ENCODE measurements around the gene TTBK1.

TTBK1 gene

DNA sequence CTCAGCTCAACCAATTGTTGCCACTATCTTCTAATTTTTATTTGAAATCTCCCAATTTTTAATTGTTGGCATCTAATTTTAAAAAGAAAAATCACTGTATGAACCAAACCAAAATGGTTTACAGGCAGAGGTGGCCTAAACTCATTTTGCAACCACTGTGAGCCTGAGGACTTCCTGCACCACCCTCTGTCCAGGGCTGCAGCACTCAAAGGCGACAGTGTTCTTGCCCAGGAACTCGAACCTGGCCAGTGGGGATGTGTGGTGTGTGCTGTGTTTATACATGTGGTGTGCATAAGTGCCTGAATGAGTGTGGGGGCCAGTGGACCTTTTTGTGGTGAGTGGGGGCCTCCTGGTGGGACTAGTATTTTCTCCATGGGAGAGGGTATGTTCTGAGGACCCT lies 30.4 kb downstream of the TTBK1 start:
- no peak for DNase-seq (ENCODE audit: low spot score)

- DNase-seq (ENCODE audit: low spot score): no peak
Measured at GRCh38 chr6:43274127-43274915, 31.0 kb downstream of the TTBK1 start.

- peak; percentile 11 for DNase-seq (ENCODE audit: low spot score)
Measured at GRCh38 chr6:43274916-43275597, 31.8 kb downstream of the TTBK1 start.

DNA sequence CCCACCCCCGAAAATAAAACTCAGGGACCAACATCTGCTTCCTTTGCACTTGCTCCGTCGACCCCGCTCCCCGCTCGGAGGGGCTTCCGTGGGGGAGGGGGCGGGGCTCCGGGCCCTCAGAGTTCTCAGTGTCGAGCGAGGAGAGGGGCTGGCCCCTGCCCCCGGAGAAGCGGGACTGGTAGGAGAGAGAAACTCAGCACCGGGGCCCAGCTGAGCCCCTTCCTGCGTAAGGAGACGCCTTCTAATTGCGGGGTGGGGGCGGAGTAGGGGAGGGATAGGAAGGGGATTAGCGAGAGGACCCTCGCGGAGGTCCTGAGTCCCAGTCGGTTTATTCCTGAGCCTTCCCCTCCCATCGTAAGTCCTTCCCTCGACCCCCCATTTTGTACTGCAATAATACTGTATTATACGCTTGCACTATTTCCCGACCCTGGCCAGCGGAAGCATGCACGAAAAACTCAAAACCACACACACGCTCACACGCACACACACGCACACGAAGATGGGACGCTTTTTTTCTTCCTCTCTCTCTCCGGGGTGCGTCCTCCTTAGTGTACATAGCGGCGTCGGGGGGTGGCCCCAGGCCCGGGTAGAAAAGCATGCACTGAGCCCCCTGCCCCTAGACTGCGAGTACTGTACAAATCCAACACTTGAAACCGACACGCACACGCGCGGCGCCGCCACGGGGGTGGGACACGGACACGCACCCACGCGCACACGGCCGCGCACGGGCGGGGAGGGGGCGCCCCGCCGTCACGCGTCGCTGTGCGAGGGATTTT lies 32.7 kb downstream of the TTBK1 start:
- peak; percentile 27 for DNase-seq (ENCODE audit: low spot score)

DNA sequence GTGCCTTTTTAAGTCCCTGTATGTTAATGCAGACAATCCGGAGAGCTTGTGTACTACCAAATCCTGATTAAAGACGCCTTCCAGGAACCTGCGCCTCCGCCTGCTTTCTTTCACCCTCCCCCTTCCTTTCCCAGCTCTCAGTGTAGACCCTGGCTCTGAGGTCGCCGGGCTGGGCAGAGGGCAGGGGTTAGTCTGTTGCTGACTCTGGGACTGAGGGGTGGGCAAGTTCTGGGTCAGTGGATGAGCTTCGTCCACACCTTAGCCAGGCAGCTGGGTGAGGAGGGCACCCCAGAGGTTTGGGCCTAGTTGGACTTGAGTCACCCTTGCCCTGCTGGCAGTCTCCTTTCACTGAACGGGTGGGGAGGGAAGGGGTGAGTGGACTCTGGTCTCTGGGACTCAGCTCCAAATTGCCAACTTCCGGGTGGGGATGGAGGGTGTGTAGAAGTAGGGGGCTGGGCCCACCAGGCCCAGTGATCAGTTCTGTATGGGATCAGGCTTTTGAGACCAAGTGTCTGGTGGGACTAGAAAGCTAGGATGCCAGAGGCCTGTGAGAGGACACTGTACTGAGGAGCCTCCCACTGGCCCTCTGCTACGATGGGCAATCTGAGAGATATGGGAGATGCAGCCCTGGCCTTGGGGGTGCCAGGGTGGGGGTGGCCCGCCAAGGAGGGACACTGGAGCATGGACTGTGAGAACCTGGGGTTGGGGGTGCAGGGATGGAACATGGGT lies 33.5 kb downstream of the TTBK1 start:
- DNase-seq (ENCODE audit: low spot score): no peak

GRCh38 chr6:43277306-43277642 lies 34.0 kb downstream of the TTBK1 start:
- no peak for DNase-seq (ENCODE audit: low spot score)

- DNase-seq (ENCODE audit: low spot score): no peak
Measured at GRCh38 chr6:43277643-43278523, 34.6 kb downstream of the TTBK1 start.

- no peak for DNase-seq (ENCODE audit: low spot score)
Measured at GRCh38 chr6:43278524-43279078, 35.3 kb downstream of the TTBK1 start.

- no peak for DNase-seq (ENCODE audit: low spot score)
Measured at GRCh38 chr6:43280234-43280633, 37.0 kb downstream of the TTBK1 start.

DNA sequence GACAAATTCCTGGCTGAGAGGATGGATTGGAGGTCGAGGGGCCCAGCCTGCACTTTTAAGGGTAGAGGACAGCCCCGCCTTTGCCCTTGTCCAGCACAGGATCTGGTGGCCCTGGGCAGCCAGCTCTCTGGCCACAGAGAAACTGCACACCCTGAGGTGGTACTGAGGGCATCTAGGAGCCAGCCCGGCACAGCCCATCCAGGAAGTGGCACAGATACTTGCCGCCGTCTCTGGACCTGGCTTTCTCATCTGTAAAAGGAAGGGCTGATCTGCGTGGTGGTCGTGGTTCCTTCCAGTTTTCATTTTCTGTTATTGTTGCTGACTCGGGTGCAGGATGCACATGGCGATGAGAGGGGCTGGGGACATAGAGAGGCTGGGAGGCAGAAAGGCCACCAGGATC lies 38.8 kb downstream of the TTBK1 start:
- no peak for DNase-seq (ENCODE audit: low spot score)

- DNase-seq (ENCODE audit: low spot score): no peak
Measured at GRCh38 chr6:43282636-43283513, 39.6 kb downstream of the TTBK1 start.

DNA sequence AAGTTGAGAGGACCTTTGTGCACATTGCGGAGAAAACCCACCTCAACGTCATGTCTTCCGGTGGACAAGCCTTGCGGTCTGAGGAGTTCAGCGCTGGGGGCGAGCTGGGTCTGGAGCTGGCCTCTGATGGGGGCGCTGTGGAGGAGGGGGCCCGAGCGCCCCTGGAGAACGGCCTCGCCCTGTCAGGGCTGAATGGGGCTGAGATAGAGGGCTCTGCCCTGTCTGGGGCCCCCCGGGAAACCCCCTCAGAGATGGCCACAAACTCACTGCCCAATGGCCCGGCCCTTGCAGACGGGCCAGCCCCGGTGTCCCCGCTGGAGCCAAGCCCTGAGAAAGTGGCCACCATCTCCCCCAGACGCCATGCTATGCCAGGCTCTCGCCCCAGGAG lies 40.2 kb downstream of the TTBK1 start:
- no peak for DNase-seq (ENCODE audit: low spot score)

GRCh38 chr6:43283905-43284304 lies 40.6 kb downstream of the TTBK1 start:
- no peak for DNase-seq (ENCODE audit: low spot score)

DNA sequence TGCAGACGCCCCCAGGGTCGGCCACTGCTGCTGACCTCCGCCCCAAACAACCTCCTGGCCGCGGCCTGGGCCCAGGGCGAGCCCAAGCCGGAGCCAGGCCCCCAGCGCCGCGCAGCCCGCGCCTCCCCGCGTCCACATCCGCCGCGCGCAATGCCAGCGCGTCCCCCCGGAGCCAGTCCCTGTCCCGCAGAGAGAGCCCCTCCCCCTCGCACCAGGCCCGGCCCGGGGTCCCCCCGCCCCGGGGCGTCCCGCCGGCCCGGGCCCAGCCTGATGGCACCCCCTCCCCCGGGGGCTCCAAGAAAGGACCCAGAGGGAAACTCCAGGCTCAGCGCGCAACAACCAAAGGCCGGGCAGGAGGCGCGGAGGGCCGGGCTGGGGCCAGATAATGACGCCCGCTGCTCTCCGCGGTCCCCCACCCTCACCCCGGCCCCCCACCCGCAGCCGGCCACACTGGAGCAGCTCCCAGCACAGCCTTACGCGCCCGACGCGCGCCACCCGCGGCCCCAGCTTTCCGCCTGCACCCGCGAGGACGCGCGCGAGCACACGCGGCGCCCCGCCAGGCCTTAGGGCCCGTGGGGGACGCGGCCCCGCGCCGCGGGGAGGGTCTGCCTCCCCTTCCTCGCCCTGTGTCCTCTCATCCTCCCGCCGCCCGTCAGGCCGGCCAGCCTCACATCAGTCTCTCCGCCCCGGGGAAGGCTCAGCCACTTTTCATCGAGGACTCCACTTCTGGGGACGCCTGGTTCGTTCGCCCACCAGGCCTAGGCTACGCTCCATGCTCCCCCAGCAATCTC lies 41.9 kb downstream of the TTBK1 start:
- DNase-seq (ENCODE audit: low spot score): no peak

GRCh38 chr6:43285832-43286231 lies 42.6 kb downstream of the TTBK1 start:
- no peak for DNase-seq (ENCODE audit: low spot score)

DNA sequence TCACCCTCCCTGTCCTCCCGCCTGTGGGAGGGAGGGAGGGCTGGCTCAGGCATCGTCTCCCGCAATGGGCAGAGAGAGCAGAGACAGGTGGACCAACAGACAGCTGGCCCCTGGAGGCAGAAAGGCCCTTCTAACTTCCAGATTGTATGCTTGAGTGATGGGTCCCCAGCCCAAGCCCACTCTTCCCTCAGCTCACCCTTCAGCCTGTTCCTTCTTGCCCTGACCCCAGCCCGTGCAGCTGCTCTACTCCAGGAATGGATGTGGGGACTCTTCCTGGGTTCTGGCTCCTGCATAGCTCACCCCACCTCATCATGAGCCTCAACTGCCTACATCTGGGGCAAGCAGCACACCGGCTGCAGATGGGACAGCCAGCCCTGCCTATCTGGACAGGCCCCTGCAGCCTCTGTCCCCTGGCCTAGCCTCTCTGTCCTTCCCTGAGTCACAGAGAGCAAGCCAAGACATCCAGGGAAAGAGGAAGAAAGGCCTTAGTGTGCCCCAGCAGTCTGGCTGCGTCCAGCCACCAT lies 43.2 kb downstream of the TTBK1 start:
- no peak for DNase-seq (ENCODE audit: low spot score)

GRCh38 chr6:43286980-43287716 lies 43.9 kb downstream of the TTBK1 start:
- DNase-seq (ENCODE audit: low spot score): no peak
